Thyroid gland (tissue), 4 donors: ENCODE measurements around the gene DLG2. TPM values are rescaled to one million over a fixed set of nuclear protein-coding genes. Genes with fewer than 3 reads are reported as not detected.

Experiments used
- DNase-seq, 2 donors: peaks; one replicate each; pipeline ENCODE4 v3.0.0-alpha.2; 2019
- H3K27ac ChIP-seq, 3 donors: fragments of 200-600 bp; sonication (generic); 1 replicate in 2 of 3; 2 replicates in 1 of 3; pipeline ENCODE4 v1.5.1; 2016 to 2019; ENCODE audit warnings: mild to moderate bottlenecking in 1 of 3, moderate library complexity in 1 of 3
- H3K27me3 ChIP-seq: fragments of 200-600 bp; sonication (generic); one replicate; pipeline ENCODE4 v1.5.1; 2019
- H3K36me3 ChIP-seq, 2 donors: fragments of 200-600 bp; sonication (generic); one replicate each; pipeline ENCODE4 v1.5.1; 2016 to 2019
- H3K4me1 ChIP-seq, 2 donors: fragments of 200-600 bp; sonication (generic); one replicate each; pipeline ENCODE4 v1.5.1; 2017 to 2019
- H3K4me3 ChIP-seq, 3 donors: fragments of 200-600 bp; sonication (generic); replicated peaks in 1 of 3; 1 replicate in 2 of 3; 2 replicates in 1 of 3; pipeline ENCODE4 v1.5.1; 2016; ENCODE audit warnings: mild to moderate bottlenecking in 1 of 3
- H3K9me3 ChIP-seq: fragments of 200-600 bp; sonication (generic); one replicate; pipeline ENCODE4 v1.5.1; 2017
- CTCF ChIP-seq, 6 experiments: fragments of 200-600 bp in 3 of 6; fragments of 450-650 bp in 3 of 6; sonication (generic) in 3 of 6; IDR thresholded peaks; one replicate each; pipeline ENCODE4 v1.5.1; 2016 to 2019; ENCODE audit warnings: antibody characterized with exemption in 6 of 6, mild to moderate bottlenecking in 2 of 6, inconsistent platforms in 1 of 6, moderate library complexity in 1 of 6
- POLR2A ChIP-seq, 2 donors: fragments of 450-650 bp; IDR thresholded peaks; one replicate each; pipeline ENCODE4 v1.6.1; 2017; ENCODE audit warnings: antibody characterized with exemption in 2 of 2, mild to moderate bottlenecking in 2 of 2, moderate library complexity in 1 of 2
- WGBS, 2 donors: methylation state at CpG; one replicate each; pipeline ENCODE4 v1.1.5; 2017; 5-methylcytosine and 5-hydroxymethylcytosine counted together
- intact Hi-C: fragments of 100-400 bp; cut with DNase I; formaldehyde crosslinking; loops from one replicate; pipeline ENCODE4 v1.15.1; 2023
- total RNA-seq, 4 donors: library from RNA; depleted of rRNA; stranded (reverse); fragments of >200 nt; gene quantifications; one replicate each; pipeline ENCODE4 v1.2.3, GENCODE V29; 2016

DLG2 gene
- total RNA-seq, 4 donors from 2014 or later, result 29.4 to 79.4 (median 42.4) TPM

- Histone ChIP-seq H3K9me3 (no peaks in the 10 kb centered on the region), H3K27me3 (no peaks in the 10 kb centered on the region), H3K4me3 (no peak overlapping the region), H3K4me1 (peaks cover 3 to 8% of the 10 kb centered on the region in 2 donors), H3K36me3 (no peaks in the 10 kb centered on the region), H3K27ac (no peak overlapping the region)
- 92 to 93% methylated on average over 4 of the region's 4 CpGs for WGBS, 2 donors
- intact Hi-C loops, result no loop called here
- DNase-seq, result no peak
- TF ChIP-seq POLR2A (IDR thresholded peaks at IDR 0.05), result no peak
- TF ChIP-seq CTCF (IDR thresholded peaks at IDR 0.05), result no peak
These were observed 1672.4 kb downstream of the DLG2 start for GRCh38 chr11:83954780-83955179.

GRCh38 chr11:83951521-83951920 lies 1675.6 kb downstream of the DLG2 start:
- Histone ChIP-seq H3K9me3 (no peaks in the 10 kb centered on the region), H3K27ac (no peak overlapping the region), H3K4me1 (no peaks in the 10 kb centered on the region), H3K4me3 (no peak overlapping the region), H3K27me3 (no peaks in the 10 kb centered on the region), H3K36me3 (no peaks in the 10 kb centered on the region)
- TF ChIP-seq CTCF (IDR thresholded peaks at IDR 0.05), result no peak
- no peak for TF ChIP-seq POLR2A (IDR thresholded peaks at IDR 0.05)
- DNase-seq, result no peak
- 58 to 68% methylated on average over 1 of the region's 1 CpG for WGBS, 2 donors
- intact Hi-C loops, result no loop called here

DNA sequence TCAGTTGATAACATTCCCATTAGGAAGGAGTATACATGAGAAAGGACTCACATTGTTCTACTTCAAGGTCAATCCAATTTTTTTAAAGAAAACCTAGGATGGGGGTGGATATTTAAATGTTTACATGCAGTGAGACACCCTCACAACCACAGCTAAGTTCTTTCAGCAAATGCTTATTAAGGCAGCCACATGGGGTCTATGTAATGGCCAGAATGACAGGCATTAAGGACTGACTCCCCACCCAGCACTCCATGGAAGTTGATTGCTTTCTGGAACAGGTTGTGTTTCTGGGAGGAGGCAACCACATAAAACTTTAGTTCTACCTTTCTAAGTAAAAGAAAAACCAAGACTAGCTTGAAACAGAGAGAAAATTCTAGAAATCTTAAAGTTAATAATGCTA lies 1678.9 kb downstream of the DLG2 start:
- intact Hi-C loops, result no loop called here
- no peak for DNase-seq
- TF ChIP-seq POLR2A (IDR thresholded peaks at IDR 0.05), result no peak
- TF ChIP-seq CTCF (IDR thresholded peaks at IDR 0.05), result no peak
- H3K9me3 ChIP-seq, result no peaks in the 10 kb centered on the region
- no peak overlapping the region for H3K4me3 ChIP-seq
- H3K4me1 ChIP-seq, result no peaks in the 10 kb centered on the region
- H3K36me3 ChIP-seq, result no peaks in the 10 kb centered on the region
- H3K27ac ChIP-seq, result no peak overlapping the region
- no peaks in the 10 kb centered on the region for H3K27me3 ChIP-seq

GRCh38 chr11:83945976-83946375 lies 1681.2 kb downstream of the DLG2 start:
- WGBS, 2 donors, result 91 to 98% methylated on average over 7 of the region's 7 CpGs
- no peak overlapping the region for H3K4me3 ChIP-seq
- DNase-seq, result no peak
- no peak overlapping the region for H3K27ac ChIP-seq
- TF ChIP-seq POLR2A (IDR thresholded peaks at IDR 0.05), result no peak
- TF ChIP-seq CTCF (IDR thresholded peaks at IDR 0.05), result no peak
- H3K27me3 ChIP-seq, result no peaks in the 10 kb centered on the region
- no peaks in the 10 kb centered on the region for H3K36me3 ChIP-seq
- intact Hi-C loops, result no loop called here
- H3K9me3 ChIP-seq, result no peaks in the 10 kb centered on the region
- H3K4me1 ChIP-seq, result no peaks in the 10 kb centered on the region

DNA sequence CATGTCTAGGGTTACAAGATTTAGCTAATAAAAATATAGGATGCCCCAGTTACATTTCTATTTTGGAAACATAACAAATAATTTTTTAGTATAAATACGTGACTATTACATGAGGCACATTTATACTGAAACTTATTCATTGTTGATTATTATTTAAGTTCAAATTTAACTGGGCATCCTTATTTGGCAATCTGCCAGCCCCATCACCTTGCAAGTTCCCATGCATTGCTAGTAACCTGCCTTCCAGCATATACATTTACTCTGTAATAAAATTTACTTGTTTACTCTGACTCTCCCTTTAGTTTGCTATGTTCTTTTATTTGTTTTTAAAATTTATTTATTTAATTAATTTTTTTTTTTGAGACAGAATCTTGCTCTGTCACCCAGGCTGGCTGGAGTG lies 1686.1 kb downstream of the DLG2 start:
- no peaks in the 10 kb centered on the region for H3K36me3 ChIP-seq
- no peak for DNase-seq
- H3K4me3 ChIP-seq, result no peak overlapping the region
- H3K27me3 ChIP-seq, result no peaks in the 10 kb centered on the region
- H3K27ac ChIP-seq, result no peak overlapping the region
- WGBS, 2 donors, result 91 to 96% methylated on average over 1 of the region's 1 CpG
- H3K9me3 ChIP-seq, result no peaks in the 10 kb centered on the region
- TF ChIP-seq POLR2A (IDR thresholded peaks at IDR 0.05) (no peak), CTCF (IDR thresholded peaks at IDR 0.05) (no peak)
- intact Hi-C loops, result no loop called here
- H3K4me1 ChIP-seq, result no peaks in the 10 kb centered on the region
